SKM-1 treated with dmso at 0.1 percent for 144 hours (cell line): ENCODE data around the gene MYO7A.

Source experiments
- DNase-seq: peaks from one replicate; lab custom pipeline; 2025; ENCODE audit not compliant: unreplicated experiment; lab: John Stamatoyannopoulos, UW

The MYO7A gene

GRCh38 chr11:77144857-77145428 is 16.9 kb downstream of the MYO7A start:
- DNase-seq: no peak

- no peak for DNase-seq
These were observed 18.4 kb downstream of the MYO7A start for GRCh38 chr11:77146261-77147035.

- DNase-seq: no peak
These were observed 18.9 kb downstream of the MYO7A start for GRCh38 chr11:77147036-77147315.

GRCh38 chr11:77147668-77148321 is 19.7 kb downstream of the MYO7A start:
- DNase-seq: no peak

GRCh38 chr11:77148963-77149715 is 21.1 kb downstream of the MYO7A start:
- DNase-seq: no peak

GRCh38 chr11:77149716-77150392 is 21.8 kb downstream of the MYO7A start:
- DNase-seq: no peak

- no peak for DNase-seq
These were observed 22.8 kb downstream of the MYO7A start for GRCh38 chr11:77150836-77151235.

- DNase-seq: peak; percentile 43
These were observed 23.9 kb downstream of the MYO7A start for GRCh38 chr11:77151804-77152509.

- DNase-seq: no peak
These were observed 24.8 kb downstream of the MYO7A start for GRCh38 chr11:77152846-77153245.

GRCh38 chr11:77153276-77154185 is 25.5 kb downstream of the MYO7A start:
- no peak for DNase-seq

GRCh38 chr11:77154381-77155081 is 26.5 kb downstream of the MYO7A start:
- DNase-seq: no peak

GRCh38 chr11:77155082-77155475 is 27.0 kb downstream of the MYO7A start:
- no peak for DNase-seq

- no peak for DNase-seq
These were observed 27.6 kb downstream of the MYO7A start for GRCh38 chr11:77155556-77156130.

- no peak for DNase-seq
These were observed 28.6 kb downstream of the MYO7A start for GRCh38 chr11:77156396-77157195.

GRCh38 chr11:77158041-77158695 is 30.1 kb downstream of the MYO7A start:
- no peak for DNase-seq

GRCh38 chr11:77159219-77159936 is 31.3 kb downstream of the MYO7A start:
- DNase-seq: no peak
